Left lobe of liver (tissue), 2 donors: ENCODE results near the gene CASTOR1. TPM values are rescaled to one million over a fixed set of nuclear protein-coding genes. Genes with fewer than 3 reads are reported as not detected.
A peak's percentile ranks its signal among the peaks of the same experiment; 100 is the strongest.

Source experiments
- ATAC-seq: fragments of 200-7000 bp; cut with Tn5 transposase; one replicate; pipeline ENCODE4 v1.9.1; 2020; ENCODE audit warnings: mild to moderate bottlenecking, moderate library complexity
- DNase-seq: peaks from one replicate; pipeline ENCODE4 v3.0.0-alpha.2; 2020; ENCODE audit warnings: low spot score
- total RNA-seq: library from RNA; stranded (reverse); gene quantifications from one replicate; pipeline ENCODE4 v1.2.1, GENCODE V29; 2021
- donor health status: DM: no; HTN: no; CAD: no; lungs with moderate emphysema.
- donor health status: DM: no; HTN: yes; CAD: no.

CASTOR1 gene
- total RNA-seq, 1 donor from 2014 or later = 9.7 TPM

GRCh38 chr22:30301995-30302809 is 12.9 kb upstream of the CASTOR1 start:
- ATAC-seq (no peak), DNase-seq (no peak)

GRCh38 chr22:30299322-30299721 is 10.0 kb upstream of the CASTOR1 start:
- DNase-seq = no peak
- ATAC-seq = no peak

GRCh38 chr22:30297991-30298701 is 8.8 kb upstream of the CASTOR1 start:
- ATAC-seq = no peak

GRCh38 chr22:30297276-30297990 is 8.1 kb upstream of the CASTOR1 start:
- no peak for ATAC-seq

More at GRCh38 chr22:30297991-30298701, 8.8 kb upstream of the CASTOR1 start:
- DNase-seq = no peak

GRCh38 chr22:30296833-30297232 is 7.5 kb upstream of the CASTOR1 start:
- ATAC-seq (no peak), DNase-seq (no peak)

More at GRCh38 chr22:30297276-30297990, 8.1 kb upstream of the CASTOR1 start:
- no peak for DNase-seq

GRCh38 chr22:30296324-30296723 is 7.0 kb upstream of the CASTOR1 start:
- ATAC-seq (no peak), DNase-seq (no peak)

GRCh38 chr22:30295576-30295975 is 6.3 kb upstream of the CASTOR1 start:
- ATAC-seq = no peak
- no peak for DNase-seq

GRCh38 chr22:30294830-30295229 is 5.5 kb upstream of the CASTOR1 start:
- no peak for DNase-seq

GRCh38 chr22:30294066-30294465 is 4.8 kb upstream of the CASTOR1 start:
- ATAC-seq (no peak), DNase-seq (no peak)

More at GRCh38 chr22:30294830-30295229, 5.5 kb upstream of the CASTOR1 start:
- no peak for ATAC-seq

- ATAC-seq = no peak
- no peak for DNase-seq
Observed at GRCh38 chr22:30293026-30293425, 3.7 kb upstream of the CASTOR1 start.

- ATAC-seq (no peak), DNase-seq (no peak)
Observed at GRCh38 chr22:30292069-30292970, 3.0 kb upstream of the CASTOR1 start.

- DNase-seq = peak; percentile 89
- peak; percentile 34 for ATAC-seq
Observed at GRCh38 chr22:30291058-30291892, 2.0 kb upstream of the CASTOR1 start.

- DNase-seq (no peak), ATAC-seq (no peak)
Observed at GRCh38 chr22:30290342-30291057, 1.2 kb upstream of the CASTOR1 start.

GRCh38 chr22:30289980-30290313 is 642 bp upstream of the CASTOR1 start:
- DNase-seq (no peak), ATAC-seq (peak; percentile 1)

GRCh38 chr22:30288419-30289140 is 725 bp downstream of the CASTOR1 start:
- no peak for ATAC-seq
- no peak for DNase-seq

- ATAC-seq = peak; percentile 72
- DNase-seq = peak; percentile 89
Observed at GRCh38 chr22:30287648-30288418, 1.5 kb downstream of the CASTOR1 start.

- ATAC-seq (no peak), DNase-seq (peak; percentile 76)
Observed at GRCh38 chr22:30286813-30287647, 2.3 kb downstream of the CASTOR1 start.
